Activated CD4-positive, alpha-beta T cell treated with anti-CD3 and anti-CD28 coated beads for 4 hours (primary cell): ENCODE measurements around the gene CCDC188.

ENCODE experiments used
- DNase-seq, 2 donors: peaks; one replicate each; pipeline ENCODE4 v3.0.0-alpha.2; 2020

Gene CCDC188

DNA sequence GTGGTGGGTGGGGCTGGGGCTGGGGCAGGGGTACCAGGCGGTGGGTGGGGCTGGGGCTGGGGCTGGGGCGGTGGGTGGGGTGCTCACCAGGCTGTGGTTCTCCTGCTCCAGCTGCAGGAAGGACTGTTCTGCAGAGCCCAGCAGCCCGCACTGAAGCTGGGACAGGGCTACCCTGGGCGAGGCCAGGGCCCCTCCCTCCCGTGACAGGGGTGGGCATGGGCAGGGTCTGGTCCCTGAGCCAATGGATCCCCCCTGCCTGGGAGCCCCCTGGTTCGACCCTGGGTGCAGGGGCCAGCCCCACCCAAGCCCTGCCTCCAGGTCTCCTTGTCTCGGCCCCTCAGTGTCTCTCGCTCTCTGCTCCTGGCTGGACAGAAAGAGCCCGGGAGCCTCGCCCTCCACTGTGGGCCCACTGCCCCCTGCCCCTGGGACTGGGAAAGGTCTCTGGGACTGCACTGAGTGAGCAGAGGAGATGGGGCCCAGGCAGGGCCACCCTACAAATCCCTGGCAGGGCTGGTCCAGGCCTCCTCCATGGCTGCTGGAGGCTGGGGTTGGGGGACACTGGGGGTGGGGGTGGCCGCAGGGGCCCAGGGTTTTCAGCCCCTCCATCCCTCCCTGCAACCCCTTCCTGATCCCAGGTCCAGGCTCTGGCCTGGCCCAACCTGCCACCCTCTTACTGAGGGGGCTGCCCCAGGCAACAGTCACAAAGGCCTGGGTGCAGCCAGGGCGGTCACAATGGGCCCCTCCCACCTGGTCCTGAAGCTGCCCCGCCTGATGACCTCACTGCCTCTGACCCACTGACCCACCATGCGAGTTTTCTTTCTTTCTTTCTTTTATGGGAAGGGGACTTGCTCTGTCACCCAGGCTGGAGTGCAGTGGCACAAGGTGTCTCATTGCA, at the start of gene CCDC188:
TSS of gene CCDC188 (minus strand) at position 675 of the 895 bp plus-strand sequence. CDS start at position 606, 69 bp downstream.
- no peak for DNase-seq

DNA sequence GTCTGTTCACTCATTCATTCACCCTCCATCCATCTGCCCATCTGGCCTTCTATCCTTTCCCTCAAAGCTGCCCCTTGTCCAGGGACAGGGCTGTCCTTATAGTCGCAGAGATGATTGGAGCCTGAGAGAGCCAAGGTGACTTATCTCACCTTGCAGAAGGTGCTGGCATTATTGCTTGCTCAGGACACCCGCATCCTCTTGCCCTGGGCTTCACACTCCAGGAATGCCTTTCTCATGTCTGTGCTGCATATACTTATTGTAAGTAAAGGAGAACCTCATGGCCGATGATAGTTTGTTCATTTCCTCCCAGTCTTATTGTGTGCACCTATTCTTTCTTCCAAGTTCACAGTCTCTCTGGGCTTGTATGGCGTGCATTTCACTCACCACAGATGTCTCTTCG, 49.1 kb upstream of the CCDC188 start:
- no peak for DNase-seq

- DNase-seq = no peak
Observed at GRCh38 chr22:20199413-20199842, 48.6 kb upstream of the CCDC188 start.

GRCh38 chr22:20198557-20199319, 47.9 kb upstream of the CCDC188 start:
- DNase-seq = no peak

DNA sequence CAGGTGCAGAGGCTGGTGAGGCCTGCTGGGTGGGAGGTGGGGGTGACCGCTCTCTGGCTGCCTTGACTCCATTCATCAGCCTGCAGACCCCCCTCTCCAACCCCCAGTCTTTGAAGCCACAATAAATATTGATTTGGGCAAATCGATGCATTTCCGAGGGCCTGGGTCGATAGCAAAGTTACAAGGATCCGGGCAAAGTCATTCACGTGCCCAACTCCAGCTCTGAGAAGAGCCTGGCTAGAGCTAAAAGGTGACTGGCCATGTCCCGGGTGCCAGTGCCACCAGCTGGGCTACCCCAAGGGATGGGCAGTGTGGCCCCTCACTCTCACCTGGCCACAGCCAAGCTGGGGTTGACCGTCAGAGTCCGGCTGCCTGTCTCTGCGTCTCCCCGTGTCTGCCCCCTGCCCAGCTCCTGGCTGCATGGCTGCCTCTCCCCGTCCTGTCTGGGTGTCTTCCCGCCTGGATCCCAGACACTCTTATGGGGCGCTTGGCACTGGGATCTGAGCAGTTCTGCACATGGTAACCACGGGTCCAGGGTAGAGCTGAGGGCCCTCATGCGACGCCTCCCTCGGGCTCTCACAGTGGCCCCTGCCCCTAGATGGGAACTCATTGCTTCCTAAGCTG, 46.7 kb upstream of the CCDC188 start:
- DNase-seq = no peak

GRCh38 chr22:20196094-20196842, 45.4 kb upstream of the CCDC188 start:
- no peak for DNase-seq

DNA sequence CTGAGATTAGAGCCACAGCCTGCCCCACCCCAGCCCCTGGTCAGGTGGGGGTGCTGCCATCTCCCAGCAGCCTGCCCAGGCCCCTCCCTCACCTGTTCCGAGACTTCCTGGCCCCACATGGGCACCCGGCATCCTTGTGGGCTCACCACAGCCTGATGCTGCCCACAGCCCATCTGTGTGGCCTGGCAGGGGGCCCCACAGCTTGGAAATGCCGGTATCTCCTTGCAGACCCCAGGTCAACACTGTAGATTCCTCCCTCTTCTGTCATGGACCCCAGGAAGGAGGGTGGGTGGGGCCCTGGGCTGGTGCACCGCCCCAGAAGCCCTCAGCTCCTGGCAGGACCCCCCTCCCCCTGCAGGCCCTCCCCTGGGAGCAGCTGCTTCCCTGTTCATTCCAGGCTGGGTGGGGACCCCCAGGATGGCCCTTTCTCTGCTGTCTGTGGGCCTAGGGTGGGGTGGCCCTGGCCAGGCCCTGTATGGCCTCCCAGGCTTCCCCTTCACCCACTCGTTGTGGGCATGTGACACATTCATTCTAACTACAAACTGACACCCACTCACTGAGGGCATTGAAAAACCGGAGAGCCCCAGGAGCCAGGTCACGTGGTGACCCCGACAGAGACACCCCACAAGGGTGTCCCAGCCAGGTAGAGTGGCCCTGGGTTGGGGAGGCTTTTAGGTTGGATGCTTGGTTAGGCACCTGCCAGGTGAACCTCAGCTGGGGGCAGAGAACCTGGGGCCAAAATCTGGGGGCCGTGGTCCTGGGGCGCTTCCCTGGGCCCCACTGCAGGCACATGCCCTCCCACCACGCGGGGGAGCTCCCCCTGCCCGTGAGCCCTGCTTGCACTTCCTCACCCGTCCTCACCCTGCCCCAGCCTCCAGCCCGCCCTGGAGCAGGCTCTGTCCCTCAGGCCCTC, 44.1 kb upstream of the CCDC188 start:
- no peak for DNase-seq

DNA sequence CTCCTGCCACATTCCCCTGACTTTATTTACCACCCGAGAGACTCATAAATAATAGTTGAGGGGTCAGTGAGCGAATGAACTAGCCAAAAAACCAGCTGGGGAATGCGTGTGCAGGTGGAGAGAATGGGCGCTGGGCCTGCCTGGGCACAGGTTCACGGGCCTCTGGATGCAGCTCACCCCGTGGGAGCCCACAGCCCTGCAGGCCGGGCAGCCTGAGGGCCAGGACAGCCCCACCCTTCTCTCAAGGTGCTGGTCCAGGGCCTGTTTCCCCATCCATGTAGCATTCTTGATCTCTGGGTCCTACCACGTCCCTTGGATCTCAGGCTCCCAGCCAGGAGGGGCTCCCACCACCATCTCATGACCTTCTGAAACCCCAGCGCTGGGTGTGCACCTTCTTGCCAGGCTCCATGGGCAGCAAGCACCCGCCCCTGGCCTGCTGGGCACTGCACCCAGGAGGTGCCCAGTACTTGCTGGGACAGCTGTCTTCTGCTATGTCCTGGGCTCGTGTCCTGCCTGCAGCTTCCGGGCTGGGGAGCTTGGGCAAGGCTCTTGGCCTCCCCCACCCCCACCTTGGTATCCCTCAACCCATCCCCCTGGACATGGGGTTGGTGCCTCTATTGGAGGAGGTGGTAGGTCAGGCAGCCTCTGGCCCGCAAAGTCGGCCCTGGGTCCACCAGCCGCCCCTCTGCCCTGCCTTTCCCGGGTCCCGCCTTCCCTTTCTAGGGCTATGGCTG, 43.1 kb upstream of the CCDC188 start:
- no peak for DNase-seq

GRCh38 chr22:20192972-20193760, 42.3 kb upstream of the CCDC188 start:
- DNase-seq = no peak

- DNase-seq = no peak
Observed at GRCh38 chr22:20192293-20192971, 41.6 kb upstream of the CCDC188 start.

DNA sequence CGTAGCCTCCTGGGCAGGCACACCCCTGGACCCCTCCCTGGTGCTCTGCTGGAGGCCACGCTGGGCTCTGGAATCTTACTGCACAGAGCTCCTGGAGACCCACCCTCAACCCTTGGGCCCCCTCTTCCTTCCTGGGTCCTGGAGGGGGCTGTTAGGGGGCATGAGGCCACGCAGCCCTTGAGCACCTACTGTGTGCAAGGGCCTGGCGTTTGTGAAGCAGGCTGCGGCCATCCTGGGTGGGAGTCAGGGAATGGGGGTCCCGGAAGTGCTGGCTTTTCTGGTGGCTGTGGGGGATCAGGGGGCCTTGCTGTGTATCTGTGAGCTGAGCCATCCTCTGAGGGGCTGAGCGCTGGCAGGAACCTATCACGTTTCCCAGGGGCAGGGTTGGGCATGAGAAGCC, 40.9 kb upstream of the CCDC188 start:
- DNase-seq = no peak

GRCh38 chr22:20191000-20191515, 40.2 kb upstream of the CCDC188 start:
- no peak for DNase-seq

DNA sequence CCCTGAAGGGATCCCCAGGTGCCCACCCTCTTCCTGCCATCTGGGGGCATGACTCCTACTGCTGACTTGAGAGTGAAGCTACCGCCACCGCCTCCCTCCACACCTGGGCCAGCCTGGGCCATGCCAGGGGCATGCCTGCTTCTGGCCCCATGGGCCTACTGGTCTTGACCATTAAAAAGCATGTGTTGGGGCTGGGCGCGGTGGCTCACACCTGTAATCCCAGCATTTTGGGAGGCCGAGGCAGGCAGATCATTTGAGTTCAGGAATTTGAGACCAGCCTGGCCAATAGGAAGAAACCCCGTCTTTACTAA, 37.7 kb upstream of the CCDC188 start:
- DNase-seq = no peak

DNA sequence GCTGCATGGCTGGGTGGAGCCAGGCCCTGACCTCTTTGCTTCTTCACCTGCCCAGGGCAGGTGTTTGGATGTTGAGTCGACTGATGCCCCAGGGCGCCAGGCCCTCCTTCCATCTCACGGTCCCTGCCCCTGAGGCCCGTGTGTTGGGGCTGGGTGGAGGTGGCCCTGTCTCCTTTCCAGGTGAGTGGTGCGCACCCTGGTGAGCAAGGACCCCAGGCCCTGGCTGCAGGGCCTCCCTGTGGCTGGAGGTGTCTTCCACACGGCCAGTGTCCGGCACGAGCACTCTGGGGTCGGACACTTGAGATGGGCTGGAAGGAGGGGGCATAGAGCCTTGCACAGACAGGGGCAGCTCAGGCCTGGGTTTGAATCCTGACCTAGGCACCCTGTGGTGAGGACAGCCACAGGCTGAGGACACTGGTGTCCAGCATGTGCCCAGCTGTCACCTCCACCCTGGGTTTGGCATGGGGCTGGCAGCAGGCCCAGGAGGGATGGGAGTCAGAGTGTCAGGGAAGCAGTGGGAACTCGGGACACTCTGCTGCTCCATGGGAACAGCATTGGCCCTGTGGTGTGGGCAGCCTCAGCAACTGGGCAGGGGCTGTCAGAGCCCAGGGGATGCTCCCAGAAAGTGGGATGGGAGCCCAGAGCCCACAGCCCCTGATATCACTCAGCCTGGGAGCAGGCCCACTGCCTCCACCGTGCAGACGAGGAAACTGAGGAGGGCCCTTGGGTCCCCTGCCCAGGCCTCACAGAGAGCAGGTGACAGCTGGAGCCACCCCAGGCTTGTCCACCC, 37.1 kb upstream of the CCDC188 start:
- no peak for DNase-seq

DNA sequence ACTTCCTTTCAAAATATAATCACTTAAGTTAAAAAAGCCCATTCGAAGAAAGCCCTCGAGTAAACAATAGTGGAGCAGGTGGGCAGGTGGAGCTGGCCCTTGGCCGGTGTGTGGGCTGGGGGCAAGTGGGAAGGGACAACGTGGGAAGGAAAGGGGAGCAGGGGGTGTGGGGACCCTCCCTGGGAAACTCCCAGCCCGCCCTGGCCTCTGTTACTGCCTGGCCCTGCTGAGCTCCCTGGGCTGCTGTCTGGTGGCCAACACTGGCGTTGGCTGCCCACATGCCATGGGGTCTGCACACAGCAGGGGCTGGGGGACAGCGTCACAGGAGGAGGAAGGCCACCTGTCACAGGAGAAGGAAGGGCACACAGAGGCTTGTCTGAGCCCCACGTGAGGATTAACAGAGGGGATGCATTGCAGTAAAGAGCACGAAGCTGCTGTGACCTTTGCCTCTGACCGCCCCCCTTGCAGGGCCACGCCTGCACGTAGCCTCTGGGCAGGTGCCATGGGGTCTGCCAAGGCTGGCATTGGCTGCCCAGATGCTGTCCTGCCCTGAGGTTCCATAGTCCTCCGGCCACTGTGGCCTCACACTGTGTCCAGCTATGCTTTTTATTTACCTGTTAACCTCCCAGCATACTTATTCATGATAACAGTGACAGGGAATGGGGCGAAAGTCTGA, 36.2 kb upstream of the CCDC188 start:
- no peak for DNase-seq

DNA sequence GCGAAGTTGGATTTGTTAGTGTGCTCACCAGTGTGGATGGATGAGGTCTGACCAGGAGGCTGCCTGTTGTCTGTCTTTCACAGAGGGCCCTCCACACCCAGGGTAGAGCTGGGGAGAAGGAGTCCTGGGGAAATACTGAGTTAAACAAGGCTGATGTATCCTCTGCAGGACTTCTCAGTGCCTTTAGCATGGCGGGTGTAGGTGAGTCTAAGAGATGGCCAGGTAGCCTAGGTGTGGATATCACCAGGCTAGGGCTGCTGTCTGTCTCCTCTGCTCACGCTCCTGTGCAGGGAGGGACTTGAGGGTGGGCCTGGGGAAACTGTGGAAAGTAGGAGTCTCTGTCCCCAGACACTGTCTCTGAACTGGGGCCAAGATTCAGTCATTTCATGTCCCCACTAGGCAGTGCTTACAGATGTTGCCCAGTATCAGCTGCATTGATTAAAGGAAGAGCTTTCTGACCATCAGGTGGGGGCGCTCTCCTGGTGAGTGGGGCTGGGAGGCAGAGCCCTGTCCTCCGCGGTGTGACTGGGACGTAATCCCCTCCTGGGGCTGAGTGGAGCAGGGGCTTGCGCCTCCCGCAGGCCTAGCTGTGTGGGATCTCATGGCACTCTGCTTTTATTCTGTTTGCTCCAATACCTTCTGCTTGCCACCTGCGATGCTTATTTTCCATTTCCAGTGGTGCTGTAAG, 35.5 kb upstream of the CCDC188 start:
- no peak for DNase-seq

DNA sequence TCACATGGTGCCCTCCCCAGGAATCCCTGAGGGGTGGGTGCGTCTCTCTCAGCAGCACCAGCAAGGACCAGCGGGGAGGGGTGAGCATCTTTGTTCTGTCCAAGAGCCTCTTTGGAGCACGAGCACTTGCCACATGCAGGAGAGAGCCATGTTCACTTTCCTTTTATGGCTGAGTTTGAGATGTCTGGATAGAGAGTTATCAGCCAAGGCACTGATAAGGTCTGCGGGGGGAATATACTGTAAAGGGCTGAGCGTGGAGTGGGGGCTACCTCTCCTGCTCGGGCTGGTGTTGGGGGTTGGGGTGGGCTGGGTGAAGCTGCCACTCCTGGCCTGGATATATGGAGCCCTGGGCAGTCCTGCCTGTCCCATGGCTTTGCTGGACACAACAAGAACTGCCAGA, 34.9 kb upstream of the CCDC188 start:
- DNase-seq = no peak
